Stimulated activated CD4-positive, alpha-beta T cell treated with anti-CD3 and anti-CD28 coated beads, TNF-alpha, amount 100 ng/mL, for 24 hours (primary cell): ENCODE measurements around the gene ZNF23.

ENCODE experiments used
- DNase-seq, 3 experiments: peaks; one replicate each; pipeline ENCODE4 v3.0.0-alpha.2; 2020; ENCODE audit warnings: low read depth in 3 of 3

ZNF23 gene

GRCh38 chr16:71426880-71427615 lies 35.0 kb downstream of the ZNF23 start:
- no peak for DNase-seq

DNA sequence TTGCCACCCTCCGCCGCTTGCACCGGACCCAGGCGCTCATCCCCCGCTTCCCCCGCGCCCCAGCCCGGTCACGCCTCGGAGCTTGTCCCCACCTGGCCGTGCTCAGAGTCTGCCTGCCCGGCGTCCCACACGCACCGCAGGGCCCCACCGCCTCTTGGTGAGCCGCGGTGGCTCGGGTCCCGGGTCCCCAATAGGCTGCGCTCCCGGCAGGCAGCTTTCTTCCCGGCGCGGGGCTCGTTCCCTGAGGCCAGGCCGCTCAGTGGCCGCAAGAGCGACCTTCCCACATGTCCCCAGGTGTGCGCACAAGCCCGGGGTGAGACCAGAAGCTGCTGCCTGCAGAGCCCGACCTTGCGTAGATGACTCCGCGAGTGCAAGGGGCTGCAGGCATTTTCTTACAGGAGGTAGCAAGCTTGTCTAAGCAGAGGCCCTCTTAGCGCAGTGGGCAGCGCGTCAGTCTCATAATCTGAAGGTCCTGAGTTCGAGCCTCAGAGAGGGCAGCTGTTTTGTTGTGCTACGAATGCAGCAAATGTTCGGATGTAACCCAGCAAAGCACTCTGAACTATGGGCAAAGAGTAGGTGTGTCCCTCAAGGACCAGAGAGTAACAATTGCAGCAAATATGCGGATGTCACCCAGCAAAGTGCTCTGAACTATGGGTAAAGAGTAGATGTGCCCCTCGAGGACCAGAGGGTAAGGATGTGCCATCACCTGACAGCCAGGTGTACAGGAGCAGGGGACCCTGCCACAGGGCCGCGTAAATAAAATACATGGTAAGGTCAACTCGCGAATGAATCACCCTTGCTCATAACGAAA lies 35.8 kb downstream of the ZNF23 start:
- peak in 1 of 3 experiments; percentile 31 for DNase-seq

- DNase-seq, result no peak
These were observed 36.3 kb downstream of the ZNF23 start for GRCh38 chr16:71425746-71426068.

DNA sequence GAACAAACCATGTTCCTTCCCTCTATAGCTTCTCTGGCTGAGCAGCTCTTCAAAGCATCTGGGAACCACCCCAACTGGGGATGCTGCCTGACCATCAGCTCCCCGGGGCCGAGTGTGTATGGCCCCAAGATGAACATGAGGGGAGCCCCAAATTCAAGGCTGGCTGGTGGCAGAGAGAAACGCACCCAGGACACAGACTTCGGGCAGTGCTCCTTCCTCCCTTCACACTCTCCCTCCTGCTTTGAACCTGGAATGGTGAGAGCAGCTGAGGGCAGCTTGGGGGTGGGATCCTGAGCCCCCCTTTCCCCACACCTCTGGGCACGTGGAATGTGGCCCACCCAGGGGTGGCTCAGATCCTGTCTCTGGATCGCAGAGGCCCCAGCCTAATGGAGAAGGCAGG lies 37.4 kb downstream of the ZNF23 start:
- DNase-seq, result no peak

DNA sequence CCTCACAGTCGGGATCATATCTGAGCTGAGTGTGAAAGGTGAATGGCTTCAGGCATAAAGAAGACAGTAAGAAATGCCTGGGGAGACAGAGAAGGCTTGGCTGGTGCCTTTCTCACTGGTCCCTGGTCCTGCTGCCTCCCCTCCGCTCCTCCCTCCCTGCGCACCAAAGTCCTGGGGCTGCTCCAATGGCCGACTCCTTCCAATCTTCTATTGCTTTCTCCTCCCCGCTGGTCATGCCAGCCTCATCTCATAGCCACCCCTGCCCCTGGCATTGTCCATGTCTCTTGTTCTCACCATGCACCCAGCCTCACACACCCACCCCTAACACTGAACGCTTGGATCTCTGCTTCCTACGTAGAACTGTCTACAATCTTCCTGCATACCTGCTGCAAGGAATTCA lies 38.2 kb downstream of the ZNF23 start:
- no peak for DNase-seq

DNA sequence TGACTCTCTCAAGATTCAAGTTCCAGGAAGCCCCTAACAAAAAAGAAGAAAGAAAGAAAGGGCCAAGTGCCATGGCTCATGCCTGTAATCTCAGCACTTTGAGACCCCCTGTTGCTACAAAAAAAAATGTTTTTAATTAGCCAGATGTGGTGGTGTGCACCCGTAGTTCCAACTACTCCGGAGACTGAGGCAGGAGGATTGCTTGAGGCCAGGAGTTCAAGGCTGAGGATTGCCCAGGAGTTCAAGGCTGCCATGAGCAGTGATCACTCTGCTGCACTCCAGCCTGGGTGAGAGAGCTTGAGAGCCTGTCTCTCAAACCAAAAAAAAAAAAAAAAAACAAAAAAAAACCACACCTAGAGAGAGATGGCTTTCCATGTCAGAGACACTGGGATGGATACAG lies 39.0 kb downstream of the ZNF23 start:
- no peak for DNase-seq

- DNase-seq, result peak in 1 of 3 experiments; percentile 25
These were observed 40.1 kb downstream of the ZNF23 start for GRCh38 chr16:71421911-71422310.

DNA sequence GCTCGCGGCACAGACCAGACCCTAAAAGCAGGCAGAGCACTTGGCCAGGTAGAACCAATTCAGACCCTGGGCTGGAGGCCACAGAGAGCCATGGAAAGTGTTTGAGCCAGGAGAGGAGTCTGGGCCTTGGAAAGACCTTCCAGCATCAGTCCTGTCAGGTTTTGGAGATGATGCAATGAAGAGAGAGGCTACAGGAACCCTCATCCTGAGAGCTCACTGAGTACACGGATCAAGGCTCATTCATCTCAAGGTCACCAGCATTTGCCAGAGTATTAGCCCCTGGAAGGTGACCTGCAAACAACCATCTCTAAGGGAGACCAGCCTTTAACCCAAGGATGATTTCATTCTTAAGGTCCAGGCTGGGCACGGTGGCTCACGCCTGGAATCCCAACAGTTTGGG lies 48.0 kb downstream of the ZNF23 start:
- DNase-seq, result no peak

GRCh38 chr16:71413341-71413740 lies 48.7 kb downstream of the ZNF23 start:
- DNase-seq, result no peak

DNA sequence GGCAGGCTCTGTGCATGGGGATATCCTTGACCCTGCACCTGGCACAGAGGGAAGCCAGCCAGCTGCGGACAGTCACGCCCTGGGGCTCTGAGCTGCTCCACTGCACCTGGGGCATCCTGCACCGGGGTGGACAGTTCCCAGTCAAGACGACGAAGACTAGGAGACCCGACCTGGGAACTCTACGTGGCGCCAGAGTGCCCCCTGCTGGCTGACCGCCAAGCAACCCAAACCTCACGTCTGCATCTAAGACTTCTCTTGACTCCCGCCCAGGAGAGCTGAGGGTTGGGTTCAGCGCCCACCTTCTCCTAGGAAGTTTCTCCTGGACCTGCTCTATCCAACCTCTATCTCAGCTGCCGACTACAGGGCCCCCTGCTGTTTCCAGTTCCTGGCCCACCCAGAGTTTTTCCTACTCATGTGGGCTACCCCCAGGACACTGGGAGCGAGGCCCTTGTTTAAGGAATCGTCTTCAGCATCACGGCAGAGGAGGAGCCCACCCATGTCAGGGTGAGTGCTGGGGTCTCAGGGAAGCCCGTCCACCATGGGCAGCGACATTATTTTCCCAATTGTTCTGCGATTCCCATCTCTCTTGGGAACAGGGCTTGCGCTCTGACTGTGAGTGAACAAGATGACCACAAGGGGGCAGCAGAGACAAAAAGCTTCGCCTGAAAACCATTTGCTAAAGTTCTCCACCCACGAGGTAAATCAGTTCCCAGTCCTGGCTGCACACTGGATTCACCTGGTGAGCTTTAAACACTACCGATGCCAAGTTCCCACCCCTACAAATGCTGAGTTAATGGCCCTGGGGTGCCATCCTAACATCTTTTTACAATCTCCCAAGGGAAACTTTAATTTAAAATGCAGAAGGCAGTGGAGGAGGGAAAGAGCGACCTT lies 49.5 kb downstream of the ZNF23 start:
- DNase-seq, result peak; percentile 43 to 62 (median 59)

GRCh38 chr16:71410146-71410545 lies 51.9 kb downstream of the ZNF23 start:
- DNase-seq, result no peak

DNA sequence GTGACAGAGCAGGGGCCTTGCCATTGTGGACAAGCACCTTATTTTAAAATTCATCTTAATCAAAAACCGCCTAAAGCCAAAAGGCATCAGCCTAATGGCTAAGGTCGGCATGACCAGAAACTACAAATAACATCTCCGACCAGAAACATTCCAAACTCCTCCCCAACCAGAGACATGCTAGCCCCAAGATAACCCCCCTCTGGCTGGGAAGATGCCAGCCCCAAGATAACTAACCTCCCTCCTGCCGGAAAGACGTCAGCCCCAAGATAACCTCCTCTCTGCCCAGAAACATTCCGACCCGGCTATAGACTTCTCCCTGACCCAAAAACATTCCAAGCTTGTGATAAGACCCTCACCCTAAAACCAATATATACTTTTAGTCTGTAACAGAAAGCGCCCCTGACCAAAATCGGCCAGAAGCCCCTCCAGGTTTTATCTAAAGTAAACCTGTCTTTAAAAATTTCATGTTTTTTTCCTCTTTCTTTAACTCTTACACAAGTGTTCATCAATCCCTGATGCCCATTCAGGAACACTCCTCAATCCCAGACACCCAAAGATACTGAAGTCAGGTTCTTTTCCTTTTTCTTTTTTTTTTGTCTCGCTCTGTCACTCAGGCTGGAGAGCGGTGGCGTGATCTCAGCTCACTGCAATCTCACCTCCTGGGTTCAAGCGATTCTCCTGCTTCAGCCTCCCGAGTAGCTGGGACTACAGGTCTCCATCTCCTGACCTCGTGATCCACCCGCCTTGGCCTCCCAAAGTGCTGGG lies 52.9 kb downstream of the ZNF23 start:
- no peak for DNase-seq

DNA sequence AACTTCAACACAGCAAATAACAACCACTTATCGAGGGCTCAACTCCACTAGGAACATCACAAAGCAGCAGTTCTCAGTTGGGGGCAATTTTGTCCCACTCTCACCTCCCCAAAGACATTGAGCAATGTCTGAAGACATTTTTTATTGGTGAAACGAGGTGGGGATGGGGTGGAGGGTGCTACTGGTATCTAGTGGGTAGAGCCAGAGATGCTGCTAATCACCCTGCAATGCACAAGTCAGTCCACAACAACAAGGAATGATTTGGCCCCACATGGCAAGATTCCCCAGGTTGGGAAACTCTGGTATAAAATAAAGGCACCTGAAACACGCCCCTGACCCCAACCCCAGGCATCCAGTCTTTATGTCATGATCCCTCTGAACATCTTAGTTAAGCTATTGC lies 53.5 kb downstream of the ZNF23 start:
- DNase-seq, result no peak

GRCh38 chr16:71407731-71408130 lies 54.3 kb downstream of the ZNF23 start:
- DNase-seq, result no peak

DNA sequence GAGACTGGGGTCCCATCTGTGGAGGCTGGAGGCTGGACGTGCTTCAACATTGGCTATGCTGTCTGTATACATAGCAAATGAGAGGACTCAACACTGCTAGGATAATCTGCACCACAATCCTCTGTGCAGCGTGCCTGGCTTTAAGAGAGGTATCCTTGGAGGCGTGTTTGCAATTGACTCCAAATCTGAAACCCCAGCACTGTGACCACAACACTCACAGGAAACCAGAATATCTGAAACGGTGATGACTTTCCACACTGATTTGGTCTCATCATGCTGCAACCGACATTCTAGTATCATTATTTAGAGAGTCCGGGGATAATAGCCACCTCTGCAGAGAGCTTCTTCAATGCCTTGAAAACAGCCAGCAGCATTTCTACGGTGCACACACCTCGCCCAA lies 55.3 kb downstream of the ZNF23 start:
- no peak for DNase-seq

GRCh38 chr16:71406316-71406715 lies 55.7 kb downstream of the ZNF23 start:
- no peak for DNase-seq

DNA sequence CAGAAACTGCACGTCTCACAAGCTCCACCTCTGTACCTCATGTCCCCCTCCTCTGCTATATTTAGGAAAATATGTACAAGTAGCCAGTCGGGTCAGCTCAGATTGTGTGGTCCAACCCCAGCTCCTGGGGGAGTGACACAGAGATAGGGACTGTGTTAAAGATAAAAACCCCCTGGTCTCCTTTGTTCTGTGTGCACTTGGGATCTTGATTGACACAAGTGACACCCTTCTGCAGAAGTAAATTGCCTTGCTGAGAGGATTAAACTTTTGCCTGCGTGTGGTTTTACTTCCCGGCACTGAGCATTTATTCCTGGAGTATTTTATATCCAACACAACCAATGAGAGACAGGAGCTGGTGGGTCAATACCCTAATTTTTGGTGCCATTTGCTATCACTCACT lies 57.7 kb downstream of the ZNF23 start:
- no peak for DNase-seq

GRCh38 chr16:71402674-71403073 lies 59.4 kb downstream of the ZNF23 start:
- no peak for DNase-seq

GRCh38 chr16:71402007-71402406 lies 60.0 kb downstream of the ZNF23 start:
- DNase-seq, result no peak

DNA sequence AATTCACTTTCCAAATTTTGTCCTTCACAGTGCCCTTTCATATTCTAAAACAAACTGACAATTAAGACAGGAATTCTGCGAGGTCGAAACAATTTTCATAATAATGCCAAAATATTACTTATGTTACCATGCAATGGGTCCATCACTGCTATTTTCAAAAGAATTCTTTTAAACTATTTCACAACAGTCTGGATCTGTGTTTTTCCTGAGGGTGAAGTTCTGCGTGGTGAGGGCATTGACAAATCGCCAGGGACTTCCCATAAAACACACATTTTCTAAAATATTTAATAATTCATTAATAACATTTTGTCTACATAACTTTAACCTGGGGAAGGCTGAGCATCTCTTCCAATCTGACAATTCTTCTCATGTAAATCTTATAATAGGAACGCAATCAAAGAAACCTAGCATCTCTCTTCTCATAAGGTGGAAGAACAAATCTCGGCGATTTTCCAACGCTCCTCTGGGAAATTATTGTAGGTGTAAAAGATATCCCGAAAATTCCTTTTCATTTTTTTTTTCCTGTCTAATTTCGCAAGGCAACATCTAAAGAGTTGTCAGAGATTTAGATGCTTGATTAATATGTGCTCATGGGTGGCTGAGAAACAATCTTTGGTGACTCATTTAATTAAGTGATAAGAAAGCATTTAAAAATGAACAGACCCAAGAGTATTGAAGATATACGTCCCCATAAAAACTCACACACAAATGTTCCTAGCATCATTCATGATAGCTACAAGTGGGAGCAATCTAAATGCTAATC lies 62.1 kb downstream of the ZNF23 start:
- DNase-seq, result no peak
